Measurements from ENCODE around the gene DDIT4.
"Not testable (repeated sequence)": the region's sequence is repeated elsewhere in the genome, so short reads cannot be mapped to it uniquely, and the experiment has no call there.

- not testable (repeated sequence) for TF ChIP-seq POLR2A, POLR2AphosphoS5 (IDR thresholded peaks at IDR 0.05; ENCODE audit: low read depth, low read length)
Observed at GRCh38 chr10:72268475-72269200, 5.1 kb upstream of the DDIT4 start.
